Globus pallidus (tissue), 1 donor: ENCODE data around the gene CADPS2.

ENCODE experiments used
- DNase-seq: peaks from one replicate; pipeline ENCODE4 v3.0.0-alpha.2; 2015; ENCODE audit warnings: low spot score

The CADPS2 gene

DNA sequence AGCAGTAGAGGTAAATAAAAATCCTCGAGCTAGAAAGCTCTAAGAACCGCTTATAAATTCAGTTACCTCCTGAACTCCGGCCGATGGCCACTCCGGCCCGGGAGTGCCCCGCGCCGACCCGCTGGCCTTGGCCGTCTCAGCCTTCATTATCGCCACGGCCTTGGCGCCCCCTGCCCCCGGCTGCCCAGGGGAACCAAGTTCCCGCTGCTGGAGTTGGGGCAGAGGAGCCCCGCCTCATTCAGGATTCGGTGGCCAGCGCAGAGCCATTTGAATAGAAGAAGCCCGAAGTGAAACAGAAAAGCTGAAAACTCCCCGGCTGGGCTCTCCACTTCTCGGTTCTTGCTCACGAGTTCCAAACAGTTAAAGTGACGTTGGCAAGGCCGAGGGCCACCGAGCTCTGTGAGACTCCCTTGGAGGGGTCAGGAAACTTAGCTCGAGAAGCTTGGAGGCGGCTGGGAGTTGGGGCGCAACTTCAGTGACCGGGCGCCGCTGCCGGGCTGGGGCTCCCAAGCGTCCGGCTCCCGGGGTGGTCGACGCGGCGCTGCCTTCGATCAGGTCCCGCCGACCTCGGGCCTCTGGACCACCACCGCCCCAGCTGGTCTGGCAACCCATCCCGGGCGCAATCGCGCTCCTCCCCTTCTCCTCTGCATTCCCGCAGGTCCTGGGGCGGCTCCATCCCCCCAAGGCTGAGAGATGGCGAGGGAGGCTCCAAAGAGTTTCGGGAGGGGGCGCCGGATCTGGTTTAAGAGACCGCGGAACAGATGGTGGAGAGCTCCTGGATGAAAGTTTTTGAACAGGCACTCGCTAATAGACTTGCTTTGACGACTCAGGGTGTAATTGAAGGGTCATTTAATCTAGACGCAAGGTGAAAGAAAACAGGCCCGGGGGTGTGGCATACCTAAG is 575.9 kb downstream of the CADPS2 start:
- DNase-seq: no peak

DNA sequence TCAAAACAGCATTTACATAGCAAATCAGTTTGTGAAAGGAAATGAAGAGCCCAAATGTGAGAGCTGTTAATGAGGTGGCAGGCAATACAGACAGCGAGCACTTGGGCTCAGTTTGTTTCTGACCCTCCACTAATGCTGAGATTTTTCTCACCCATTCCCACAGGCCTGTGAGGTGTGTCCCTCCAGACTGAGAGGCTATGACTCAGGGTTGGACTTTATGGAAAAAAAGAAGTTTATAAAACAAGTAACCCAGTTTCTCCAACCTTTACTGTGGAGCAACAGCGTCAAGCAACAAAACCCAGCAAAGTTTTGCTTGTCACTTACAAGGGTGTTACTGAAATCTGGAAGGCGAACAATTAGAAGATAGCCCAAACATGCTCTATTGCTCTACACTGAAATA is 576.8 kb downstream of the CADPS2 start:
- no peak for DNase-seq

DNA sequence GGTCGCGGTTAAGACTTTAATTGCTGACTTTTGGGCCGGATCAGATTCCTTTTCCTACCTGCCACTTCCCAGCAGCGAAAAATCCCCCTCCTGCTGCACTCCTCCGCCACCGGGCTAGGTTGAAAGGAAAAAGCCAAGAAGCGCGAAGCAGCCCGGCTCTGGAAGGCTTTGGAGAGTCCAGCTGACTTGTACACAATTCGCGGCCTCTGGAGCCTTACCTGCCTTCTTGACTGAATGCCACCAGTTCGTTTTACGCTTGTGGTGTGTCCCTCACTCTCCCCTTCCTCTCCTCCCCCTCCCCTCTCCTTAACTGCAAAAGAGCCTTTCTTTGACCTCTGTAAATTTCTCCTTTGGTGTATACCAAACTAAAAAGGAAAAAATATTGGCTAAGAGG is 579.0 kb downstream of the CADPS2 start:
- no peak for DNase-seq

DNA sequence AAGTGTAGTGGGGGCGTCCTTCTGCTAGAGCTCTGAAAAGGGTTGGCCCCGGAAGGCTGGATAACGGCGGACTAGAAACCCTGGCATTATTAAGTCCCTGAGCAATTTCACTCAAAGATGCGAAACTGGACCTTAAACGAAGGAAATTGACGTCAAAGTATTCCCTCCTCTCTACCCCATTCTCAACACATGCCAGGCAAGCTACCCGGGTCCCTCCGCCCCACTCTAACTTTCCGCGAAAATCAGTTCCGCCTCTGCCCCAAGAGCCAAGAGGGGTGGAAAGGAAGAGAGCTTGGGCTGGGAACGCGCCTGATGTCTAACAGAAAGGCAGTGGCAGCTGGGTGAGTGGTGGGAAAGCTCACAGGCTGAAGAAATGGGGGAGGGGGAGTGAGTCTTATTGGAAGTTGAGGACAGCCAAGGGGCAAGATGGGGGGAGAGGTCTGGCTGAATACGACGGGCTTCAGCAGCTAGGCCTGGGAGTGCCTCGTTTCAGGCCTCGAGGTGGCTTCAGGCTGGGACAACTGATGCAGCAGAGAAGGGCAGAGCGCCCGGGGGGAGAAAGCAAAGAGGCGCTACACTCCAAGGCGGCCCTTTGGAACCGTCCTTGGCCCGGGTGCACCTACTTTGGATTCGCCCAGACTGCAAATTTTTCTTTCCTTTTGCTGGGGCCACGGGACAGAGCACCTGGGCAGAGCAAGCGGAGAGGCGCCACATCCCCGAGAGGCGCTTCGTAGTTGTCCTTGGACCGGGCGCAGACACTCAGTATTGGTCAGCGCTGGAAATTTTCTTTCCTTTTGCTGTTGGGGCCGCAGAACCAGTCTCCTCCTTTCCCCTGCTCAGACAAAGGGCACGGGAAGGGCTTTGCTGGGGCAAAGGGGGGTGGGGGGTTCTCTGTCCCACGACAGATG is 579.7 kb downstream of the CADPS2 start:
- DNase-seq: no peak

DNA sequence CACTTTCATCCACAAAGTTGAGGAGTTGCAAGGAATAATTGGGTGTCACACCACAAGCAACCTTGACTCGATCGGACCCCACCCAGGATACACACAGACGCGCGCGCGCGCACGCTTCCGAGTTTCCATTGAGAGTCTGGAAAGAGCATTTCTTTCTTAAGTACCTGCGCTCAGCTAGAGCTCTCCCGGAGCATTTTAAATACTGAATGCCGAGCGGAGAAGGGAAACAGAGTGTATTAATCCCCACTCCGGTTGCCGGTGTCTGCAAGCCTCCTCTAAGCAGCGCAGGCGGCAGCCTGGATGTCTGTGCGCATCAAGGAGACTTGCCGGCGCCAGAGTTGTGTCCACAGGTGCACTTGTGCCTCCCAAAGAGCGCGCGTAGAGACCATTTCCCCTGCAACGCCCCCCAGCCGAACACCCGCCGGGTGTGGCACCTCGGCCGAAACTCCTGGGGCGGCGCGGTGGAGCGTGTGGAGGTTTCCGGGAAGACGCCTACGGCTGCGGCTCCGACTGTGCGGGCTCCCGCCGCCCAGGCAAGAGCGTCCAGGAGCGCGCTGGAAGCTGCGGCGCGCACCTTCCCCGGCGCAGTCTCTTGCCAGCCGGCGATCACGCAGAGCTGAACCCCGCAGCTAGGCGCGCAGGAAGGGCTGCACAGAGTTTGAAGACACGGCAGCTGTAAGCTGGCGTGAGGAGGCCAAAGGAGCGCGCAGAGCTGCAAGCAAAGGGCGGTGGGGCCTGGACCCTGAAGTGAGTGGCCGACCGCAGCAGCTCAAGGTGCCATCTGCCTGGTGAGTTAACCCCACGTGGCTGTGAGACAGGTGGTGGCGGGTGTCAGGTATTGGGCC is 580.6 kb downstream of the CADPS2 start:
- DNase-seq: no peak

DNA sequence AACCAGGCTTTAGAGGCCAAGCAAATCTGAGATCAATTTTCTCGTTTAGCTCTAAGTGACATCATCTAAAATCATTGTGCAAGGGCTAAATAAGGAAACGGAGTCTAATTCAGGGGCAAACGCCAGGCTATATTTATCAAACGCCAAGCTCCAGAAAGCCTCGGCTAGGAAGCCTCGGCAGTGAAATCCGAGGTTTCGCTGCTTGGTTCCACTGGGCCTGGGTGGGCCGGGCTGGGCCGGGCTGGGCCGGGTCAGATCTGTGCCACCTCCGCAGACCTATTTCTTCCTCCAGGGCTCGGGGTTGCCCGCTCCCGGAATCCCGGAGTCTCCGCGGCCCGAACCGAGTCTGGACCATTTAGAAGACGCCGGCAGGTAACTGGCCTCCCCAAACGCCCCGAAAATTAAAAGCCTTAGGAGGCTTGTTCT is 581.3 kb downstream of the CADPS2 start:
- no peak for DNase-seq

DNA sequence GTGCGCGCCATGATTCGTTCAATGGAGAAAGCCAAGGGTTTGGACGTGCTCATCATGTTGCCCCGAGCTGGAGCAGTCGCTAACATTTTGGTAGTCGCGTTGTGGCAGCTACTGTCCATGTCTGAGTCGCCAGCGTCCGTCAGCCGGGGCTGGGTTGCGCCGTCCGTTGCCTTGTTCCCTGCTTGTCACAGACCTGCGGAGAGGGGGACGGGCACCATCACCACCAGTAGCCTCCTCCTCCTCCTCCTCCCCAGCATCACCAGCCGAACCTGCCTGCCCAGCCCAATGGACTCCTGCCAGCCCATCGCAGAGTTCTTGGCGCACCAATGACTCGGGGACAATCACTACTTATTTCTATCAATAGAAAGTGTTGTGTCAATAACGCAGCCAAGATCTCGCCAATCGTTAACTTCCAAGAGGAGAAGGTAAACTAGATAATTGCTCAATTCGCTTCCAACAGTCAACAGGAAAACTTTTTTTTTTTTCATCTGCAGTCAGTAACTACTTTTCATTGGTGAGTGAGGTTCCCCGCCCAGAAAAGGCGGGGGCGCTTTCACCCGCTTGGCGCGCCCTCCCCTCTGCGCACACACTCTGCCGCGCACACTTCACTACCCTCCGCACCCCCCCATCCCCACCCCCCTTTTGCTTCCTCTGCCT is 581.8 kb downstream of the CADPS2 start, which contains the start of gene FEZF1:
TSS of gene FEZF1 (minus strand) at position 432 of the 657 bp plus-strand sequence. CDS start at position 119, 313 bp downstream.
- peak; percentile 55 for DNase-seq

DNA sequence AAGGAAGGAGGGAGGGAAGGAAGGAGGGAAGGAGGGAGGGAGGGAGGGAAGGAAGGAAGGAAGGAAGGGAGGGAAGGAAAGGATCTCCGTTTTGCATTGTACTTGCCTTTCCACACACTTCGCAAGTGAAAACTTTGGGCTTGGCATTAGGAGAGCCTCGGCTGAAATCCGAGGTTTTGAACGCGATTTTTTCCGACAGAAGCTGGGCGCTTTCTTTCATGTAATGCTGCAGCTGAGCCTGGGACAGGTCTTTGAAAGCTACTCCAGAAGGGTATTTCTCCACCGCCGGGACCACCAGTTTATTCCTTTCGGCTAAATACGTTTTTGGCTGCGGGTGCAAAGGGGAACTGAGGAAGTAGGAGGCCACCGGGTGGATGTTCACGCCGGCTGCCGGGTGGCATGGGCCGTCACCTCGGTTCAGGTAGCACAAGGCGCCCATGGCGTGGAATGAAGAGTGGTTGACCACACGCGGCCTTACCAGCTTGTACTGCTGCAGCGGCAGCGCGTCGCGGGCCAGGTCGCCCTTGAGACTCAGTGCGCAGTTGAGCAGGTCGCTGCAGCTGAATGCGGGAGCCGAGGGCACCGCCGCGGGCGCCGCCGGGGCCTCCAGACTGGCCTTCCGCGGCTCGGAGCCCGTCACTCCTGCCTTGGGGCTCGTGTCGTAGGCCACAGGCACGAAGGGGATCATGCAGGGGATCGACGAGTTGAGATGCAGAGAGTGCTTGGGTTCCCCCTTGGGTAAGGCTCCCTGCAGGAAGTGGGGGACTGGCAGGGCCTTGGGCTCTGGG is 582.5 kb downstream of the CADPS2 start:
- DNase-seq: no peak

DNA sequence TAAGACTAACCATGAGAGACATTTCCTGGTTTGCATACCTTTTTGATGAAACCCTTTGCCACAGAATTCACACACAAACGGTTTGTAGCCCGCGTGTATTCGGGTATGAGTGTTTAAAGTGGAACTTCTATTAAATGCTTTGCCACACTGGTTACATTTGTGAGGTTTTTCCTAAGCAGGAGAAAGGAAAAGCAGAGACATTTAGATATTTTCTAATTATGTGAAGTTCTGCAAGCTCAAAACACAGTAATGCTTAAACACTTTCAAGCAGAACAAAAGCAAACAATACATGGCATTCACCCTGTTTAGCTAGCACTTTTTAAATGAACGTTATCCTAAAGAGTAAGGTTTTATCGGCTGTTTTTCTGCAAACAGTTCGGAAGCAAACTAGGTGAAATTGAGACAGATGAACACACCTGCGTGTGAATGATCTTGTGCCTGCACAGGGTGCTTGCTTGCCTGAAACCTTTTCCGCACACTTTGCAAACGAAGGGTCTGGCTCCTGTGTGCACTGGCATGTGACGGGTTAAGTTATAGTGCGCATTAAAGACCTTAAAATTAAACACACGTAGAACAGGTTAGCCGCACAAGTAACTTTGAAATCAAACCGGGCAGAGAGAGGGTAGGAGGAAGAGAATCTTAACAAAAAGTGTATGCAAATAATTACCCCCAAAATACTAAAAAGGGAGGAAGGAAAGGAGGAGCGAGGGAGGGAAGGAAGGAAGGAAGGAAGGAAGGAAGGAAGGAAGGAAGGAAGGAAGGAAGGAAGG is 583.3 kb downstream of the CADPS2 start:
- no peak for DNase-seq

DNA sequence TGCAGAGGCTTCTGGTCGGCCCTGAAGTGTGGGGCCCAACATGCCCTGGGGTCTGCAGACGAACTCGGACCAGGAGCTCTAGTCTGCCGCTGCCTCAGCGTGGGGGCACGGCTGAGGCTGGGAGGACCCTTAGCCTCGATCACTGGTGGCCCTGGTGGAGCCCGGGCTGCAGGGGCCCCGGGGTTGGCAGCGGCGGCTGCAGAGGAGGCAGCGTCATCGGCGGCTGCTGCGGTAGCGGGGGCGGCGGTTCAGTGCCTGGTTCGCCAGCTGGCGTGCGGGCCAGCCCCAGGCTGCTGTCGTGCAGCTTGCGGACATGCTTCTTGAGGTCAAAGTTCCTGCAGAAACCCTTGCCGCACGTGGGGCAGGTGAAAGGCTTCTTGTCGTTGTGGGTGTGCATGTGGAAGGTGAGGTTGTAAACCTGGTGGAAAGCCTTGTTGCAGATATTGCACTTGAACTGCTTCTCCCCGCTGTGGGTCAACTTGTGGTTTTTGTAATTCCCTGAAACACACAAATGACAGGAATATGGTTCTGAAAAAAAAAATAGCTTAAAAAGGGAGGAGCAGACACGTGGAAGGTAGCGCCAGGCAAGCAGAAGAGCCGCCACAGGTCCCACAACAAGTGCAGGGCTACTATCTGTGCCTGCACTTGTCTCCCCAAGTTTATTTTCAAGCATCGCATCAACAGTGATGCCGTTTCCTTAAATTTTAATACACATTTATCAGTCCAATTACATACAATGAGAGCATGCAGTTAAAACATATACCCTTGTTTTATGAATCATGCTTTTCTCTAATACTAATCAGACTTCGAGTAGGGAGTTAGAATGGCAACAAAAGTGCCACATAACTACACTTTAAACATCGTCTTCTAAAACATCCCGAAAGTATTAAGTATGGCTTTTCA is 584.2 kb downstream of the CADPS2 start:
- DNase-seq: no peak

DNA sequence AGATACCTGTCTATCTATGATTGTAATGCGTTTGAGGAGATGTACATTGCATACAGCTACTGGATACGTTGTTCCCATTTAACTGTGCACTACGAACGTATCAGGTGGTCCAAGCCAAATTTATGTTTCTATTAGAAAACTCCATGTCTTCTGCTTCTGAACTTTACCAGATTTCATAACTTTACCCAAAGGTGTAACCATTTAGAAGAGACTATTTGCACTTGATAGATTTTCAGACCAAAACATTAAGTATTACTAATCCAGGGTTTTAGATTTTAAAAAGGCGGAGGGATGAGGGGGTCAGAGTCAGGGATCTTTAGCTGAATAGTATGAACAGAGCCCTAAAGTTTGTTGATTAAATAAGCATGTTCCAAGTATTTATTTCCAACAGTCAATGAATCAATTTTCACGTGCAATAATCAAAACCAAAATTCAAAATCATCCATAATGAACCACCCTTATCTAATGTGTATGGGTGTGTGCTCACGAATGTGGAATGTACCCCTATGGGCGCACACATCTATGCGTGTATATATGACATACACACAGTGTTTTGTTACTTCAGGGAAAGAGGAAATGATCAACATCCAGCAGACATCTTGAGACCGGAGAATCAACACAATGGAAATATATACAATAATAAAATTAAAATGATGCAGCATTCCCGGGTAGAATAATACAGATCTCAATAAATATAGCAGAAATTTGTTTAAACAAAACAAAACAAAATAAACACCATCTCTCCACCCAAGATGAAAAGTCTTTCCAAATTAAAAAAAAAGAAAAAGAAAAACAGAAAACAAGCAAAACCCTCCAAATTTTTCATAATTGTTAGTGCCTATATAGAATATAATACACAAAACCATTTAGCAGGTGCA is 585.1 kb downstream of the CADPS2 start:
- DNase-seq: no peak

DNA sequence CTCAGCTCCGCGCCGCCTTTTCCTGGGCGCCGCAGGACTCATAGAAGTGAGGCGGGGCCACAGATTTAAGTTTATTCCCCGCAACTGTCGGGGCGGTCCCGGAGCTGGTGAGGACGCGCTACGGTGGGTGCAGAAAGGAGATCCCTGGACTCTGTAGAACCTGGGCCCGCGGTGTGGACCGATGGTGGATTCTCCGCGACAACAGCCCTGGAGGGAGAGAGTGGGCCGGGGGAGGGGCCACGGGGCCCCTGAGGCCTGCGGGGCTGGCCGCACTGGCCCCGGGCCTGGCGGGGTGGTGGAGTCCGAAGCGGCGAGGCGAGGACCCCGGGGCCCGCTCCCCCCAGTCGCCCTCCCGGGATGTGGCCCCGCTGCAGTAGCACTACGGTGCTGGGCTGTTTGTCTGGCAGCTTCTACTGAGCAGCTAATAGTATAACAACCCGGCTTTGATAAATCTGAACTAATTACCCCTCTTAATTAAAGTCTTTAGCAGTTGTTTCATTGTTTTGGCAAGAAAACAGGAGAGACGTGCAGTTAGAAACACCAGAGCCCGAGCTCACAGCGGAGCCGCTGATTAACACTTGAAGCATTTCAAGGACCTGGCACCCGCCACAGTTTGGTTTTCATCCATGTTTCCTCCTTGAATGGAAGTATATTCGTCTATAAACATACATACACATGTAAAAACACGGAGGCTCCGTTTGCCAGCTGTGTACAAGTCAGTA is 585.9 kb downstream of the CADPS2 start:
- DNase-seq: no peak

DNA sequence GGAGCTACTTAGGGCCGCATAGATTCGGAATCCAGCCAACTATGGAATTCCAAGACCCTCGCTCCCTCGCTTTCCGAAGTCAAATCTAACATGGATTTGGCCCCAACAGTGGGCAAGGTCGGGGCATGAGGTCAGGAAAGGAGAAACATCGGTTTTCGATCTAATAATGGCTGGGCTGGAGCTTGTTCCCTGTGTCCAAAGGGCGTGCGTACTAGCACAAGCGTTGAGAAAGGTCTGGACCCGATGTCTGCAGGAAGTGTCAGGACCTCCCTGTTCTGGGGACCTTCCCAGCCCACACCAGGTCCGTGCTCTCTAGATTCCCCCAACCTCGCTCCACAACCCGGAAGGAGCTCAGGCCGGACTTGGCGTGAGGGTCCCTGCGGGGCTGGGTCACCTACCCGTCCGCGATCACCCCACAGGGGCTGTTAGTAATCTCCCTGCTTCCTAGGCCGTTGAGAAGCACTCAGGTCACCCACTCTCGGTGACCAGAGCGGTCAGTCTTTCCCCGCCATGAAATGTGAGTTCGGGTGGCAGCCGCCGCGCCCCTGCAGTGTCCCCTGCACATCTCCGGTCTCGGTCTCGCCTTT is 586.5 kb downstream of the CADPS2 start:
- DNase-seq: no peak

DNA sequence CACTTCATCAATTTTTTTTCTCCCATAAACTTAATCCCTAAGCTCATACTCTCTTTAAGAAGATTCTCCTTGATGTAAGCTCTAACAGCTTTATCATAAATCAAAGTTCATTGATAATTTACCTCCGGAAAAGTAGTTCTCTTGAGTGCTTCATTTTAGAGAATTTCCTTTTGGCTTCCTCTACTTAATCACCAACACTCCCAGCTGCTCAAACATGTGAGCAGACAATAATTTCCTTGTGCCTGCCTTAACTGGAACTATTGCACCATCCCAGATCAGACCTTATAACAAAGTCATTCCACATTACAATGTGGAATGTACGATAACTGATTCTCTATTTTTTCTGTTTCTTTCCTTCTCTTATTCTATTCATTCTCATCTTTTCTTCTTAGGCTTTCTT is 587.6 kb downstream of the CADPS2 start:
- DNase-seq: no peak

DNA sequence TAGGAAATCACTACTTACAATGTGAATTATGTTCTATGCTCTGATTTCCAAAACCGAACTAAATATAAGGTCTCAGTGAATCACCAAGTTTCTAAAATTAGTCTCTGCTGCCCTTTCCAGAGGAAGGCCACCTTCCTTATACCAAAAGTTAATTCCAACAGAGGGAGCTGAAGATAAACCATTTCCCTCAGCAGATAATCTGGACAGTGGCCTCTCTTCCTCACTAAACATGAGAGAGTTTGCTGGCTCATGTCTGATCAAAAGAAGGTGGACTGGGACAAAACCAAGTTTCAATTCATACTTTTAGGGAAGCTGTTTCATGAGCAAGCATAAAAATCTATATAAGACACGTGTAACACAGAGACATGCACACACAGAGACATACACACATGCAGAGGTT is 588.1 kb downstream of the CADPS2 start:
- DNase-seq: no peak

DNA sequence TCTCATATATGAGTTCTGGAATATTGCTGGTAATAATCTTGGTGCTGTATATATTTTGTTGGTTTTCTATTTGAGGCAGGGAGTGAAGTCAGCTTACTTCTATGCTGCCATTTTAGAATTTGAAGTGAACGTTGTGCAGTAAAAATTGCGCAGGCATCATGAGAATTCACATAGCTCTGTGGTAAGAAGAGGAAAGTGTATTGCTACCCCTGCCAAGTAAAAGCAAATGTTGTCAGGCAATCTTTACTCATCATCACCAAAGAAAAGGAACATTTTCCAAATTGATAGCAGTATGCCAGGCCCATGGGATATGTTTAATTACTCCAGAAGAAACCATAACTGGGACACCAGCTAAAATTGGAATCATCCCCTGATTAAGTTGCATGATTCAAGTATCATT is 595.1 kb downstream of the CADPS2 start:
- no peak for DNase-seq

DNA sequence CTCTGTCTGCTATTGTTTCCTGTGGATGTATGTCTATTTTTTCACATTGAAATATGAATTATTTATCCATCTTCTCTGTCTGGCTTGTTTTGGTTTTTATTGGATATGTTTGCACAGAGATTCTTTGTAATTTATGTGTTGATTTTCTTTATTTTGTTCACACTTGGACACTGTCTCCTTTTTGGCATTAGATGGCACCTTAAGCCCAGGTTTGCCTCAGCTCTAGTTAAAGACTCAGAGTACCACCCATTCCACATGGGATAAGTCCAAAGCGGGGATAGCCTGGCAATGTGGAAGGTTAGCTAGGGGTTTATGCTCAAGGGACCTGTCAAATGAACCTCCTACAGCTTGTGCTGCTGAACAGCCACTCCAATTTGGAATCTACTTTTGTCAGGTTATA is 595.8 kb downstream of the CADPS2 start:
- no peak for DNase-seq
